ENCODE measurements around the gene RPS5.
"Not testable (repeated sequence)": the region's sequence is repeated elsewhere in the genome, so short reads cannot be mapped to it uniquely, and the experiment has no call there.

The RPS5 gene

GRCh38 chr19:58386576-58387337, at the start of gene RPS5:
Gene RPS5, plus strand, starts transcription at chr19:58387269. Its CDS starts 869 bp downstream, at chr19:58388138.
- Mint-ChIP-seq H3K27ac (peak within 1 kb of the TSS; percentile 97), H3K36me3 (ENCODE audit: low read depth) (peaks cover 44% of the 10 kb centered on the region), H3K27me3 (no peaks in the 10 kb centered on the region), H3K9me3 (no peaks in the 10 kb centered on the region), H3K4me3 (peak within 1 kb of the TSS; percentile 97), H3K4me1 (ENCODE audit: low read depth) (peaks cover 52% of the 10 kb centered on the region)

DNA sequence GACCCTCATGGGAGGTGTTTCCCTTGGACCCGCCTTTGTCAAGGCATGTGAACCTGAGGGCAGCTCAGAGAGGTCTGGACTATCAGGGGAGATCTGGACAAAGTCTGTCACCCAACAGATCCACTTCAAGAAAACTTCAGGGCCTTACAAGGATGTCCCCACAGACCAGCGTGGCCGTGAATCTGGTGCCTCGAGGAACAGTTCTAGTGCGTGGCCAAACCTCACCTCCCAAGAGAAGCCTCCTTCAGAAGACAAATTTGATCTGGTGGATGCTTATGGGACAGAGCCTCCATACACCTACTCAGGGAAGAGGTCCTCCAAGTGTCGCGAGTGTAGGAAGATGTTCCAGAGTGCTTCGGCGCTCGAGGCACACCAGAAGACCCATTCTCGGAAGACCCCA, 48.7 kb upstream of the RPS5 start:
- no peaks in the 10 kb centered on the region for H3K27me3 Mint-ChIP-seq
- H3K4me1 Mint-ChIP-seq (ENCODE audit: low read depth): no peaks in the 10 kb centered on the region
- no peak overlapping the region for H3K4me3 Mint-ChIP-seq
- H3K9me3 Mint-ChIP-seq: no peaks in the 10 kb centered on the region
- H3K36me3 Mint-ChIP-seq (ENCODE audit: low read depth): peaks cover 44% of the 10 kb centered on the region
- H3K27ac Mint-ChIP-seq: no peak overlapping the region

GRCh38 chr19:58338825-58339558, 48.1 kb upstream of the RPS5 start:
- H3K4me1 Mint-ChIP-seq (ENCODE audit: low read depth): no peaks in the 10 kb centered on the region
- H3K4me3 Mint-ChIP-seq: no peak overlapping the region
- H3K36me3 Mint-ChIP-seq (ENCODE audit: low read depth): peaks cover 44% of the 10 kb centered on the region
- H3K27ac Mint-ChIP-seq: no peak overlapping the region
- H3K9me3 Mint-ChIP-seq: no peaks in the 10 kb centered on the region
- H3K27me3 Mint-ChIP-seq: no peaks in the 10 kb centered on the region

DNA sequence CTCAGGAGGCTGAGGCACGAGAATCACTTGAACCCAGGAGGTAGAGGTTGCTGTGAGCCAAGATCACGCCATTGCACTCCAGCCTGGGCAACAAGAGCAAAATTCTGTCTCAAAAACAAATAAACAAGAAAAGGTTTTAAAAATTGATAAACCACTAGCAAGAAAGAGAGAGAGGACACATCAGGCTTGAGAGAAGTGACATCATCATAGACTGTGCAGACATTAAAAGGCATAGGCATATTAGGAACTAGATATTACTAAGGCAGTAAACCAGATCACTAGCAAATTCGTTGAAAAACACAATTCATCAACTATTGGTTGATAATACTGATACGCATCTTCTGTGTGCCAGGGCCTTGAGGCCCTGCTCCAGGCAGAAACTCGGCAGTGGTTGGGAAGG, 41.5 kb upstream of the RPS5 start:
- no peaks in the 10 kb centered on the region for H3K27me3 Mint-ChIP-seq
- peaks cover 29% of the 10 kb centered on the region for H3K4me1 Mint-ChIP-seq (ENCODE audit: low read depth)
- H3K4me3 Mint-ChIP-seq: peak overlapping the region; percentile 95
- H3K36me3 Mint-ChIP-seq (ENCODE audit: low read depth): peaks cover 23% of the 10 kb centered on the region
- no peaks in the 10 kb centered on the region for H3K9me3 Mint-ChIP-seq
- H3K27ac Mint-ChIP-seq: peak overlapping the region; percentile 23

DNA sequence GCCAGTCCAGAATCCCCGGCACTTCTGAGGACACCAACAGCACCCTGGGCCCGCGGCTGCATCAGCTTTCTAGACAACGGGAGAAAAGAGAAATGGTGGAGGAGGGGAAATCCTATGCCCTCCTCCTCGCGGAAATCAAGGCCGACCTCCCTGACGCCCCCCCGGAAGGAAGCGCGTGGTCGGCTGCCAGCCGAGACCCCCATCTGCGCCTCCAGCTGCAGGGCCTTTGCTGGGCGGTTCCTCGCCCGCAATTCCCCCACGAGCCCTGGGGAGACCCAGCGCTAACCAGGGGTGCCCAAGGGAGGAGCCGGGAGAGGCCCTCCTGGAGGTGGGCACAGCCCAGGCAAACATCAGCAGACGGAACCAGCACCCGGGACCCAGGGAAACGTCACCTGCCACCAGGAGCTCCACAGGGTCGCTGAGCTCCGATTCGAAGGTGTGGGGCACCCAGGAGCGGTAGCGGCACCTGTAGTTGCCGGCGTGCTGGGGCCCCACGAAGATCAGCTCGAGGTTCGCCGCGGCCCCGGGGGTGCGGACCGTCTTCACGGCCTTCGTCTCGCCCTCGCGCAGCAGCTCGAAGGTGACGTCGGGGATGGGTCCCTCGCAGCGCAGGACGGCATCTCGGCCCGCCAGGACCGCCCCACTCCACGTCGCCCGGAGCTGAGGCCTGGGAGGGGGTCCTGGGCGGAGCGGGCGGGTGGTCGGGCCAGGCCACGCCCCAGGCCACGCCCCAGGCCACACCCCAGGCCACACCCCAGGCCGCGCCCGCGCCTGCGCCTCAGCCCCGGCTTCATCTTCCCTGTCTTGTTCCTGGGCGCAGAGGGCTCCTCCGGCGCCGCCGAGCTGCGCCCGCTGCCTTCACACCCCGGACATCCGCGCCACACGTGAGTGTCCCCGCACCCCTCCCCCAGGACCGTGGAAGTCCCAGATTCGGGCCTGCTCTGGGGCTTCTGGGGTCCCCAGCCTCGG, 39.8 kb upstream of the RPS5 start:
- Mint-ChIP-seq H3K4me1 (ENCODE audit: low read depth) (peaks cover 29% of the 10 kb centered on the region), H3K9me3 (no peaks in the 10 kb centered on the region), H3K27ac (peak overlapping the region; percentile 91), H3K4me3 (peak overlapping the region; percentile 95), H3K27me3 (no peaks in the 10 kb centered on the region), H3K36me3 (ENCODE audit: low read depth) (peaks cover 13% of the 10 kb centered on the region)

DNA sequence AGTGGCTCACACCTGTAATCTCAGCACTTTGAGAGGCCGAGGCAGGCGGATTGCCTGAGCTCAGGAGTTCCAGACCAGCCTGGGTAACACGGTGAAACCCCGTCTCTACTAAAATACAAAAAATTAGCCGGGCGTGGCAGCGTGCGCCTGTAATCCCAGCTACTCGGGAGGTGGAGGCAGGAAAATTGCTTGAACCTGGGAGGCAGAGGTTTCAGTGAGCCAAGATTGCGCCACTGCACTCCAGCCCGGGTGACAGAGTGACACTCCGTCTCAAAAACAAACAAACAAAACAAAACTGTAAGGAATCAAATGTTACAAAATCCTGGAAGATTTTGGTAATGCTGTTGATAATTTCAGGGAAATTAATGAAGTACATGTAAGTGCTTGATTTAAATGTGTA, 39.0 kb upstream of the RPS5 start:
- H3K27me3 Mint-ChIP-seq; H3K36me3 Mint-ChIP-seq (ENCODE audit: low read depth); H3K9me3 Mint-ChIP-seq: not testable (repeated sequence)
- Mint-ChIP-seq H3K27ac (peak overlapping the region; percentile 91), H3K4me3 (peak overlapping the region; percentile 95), H3K4me1 (ENCODE audit: low read depth) (peaks cover 29% of the 10 kb centered on the region)

DNA sequence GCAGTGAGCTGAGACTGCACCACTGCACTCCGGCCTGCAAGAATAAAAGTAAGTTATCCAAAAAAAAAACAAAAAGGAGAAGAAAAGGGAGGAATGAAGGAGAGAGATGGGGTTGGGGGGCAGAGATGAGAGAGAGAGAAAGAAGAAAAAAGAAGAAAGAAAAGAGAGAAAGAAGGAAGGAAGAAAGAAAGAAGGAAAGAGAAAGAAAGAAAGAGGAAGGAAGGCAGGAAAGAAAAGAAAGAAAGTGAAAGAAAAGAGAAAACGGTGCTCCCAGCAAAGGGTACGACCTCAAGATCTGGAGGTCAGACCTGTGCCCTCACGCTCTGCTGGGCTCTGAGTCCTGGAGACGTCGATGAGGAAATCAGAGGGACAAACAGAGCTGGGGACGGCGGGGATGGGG, 37.5 kb upstream of the RPS5 start:
- no peaks in the 10 kb centered on the region for H3K9me3 Mint-ChIP-seq
- peak overlapping the region; percentile 55 for H3K27ac Mint-ChIP-seq
- H3K27me3 Mint-ChIP-seq: no peaks in the 10 kb centered on the region
- H3K36me3 Mint-ChIP-seq (ENCODE audit: low read depth): peaks cover 9% of the 10 kb centered on the region
- H3K4me1 Mint-ChIP-seq (ENCODE audit: low read depth): peaks cover 29% of the 10 kb centered on the region
- no peak overlapping the region for H3K4me3 Mint-ChIP-seq

DNA sequence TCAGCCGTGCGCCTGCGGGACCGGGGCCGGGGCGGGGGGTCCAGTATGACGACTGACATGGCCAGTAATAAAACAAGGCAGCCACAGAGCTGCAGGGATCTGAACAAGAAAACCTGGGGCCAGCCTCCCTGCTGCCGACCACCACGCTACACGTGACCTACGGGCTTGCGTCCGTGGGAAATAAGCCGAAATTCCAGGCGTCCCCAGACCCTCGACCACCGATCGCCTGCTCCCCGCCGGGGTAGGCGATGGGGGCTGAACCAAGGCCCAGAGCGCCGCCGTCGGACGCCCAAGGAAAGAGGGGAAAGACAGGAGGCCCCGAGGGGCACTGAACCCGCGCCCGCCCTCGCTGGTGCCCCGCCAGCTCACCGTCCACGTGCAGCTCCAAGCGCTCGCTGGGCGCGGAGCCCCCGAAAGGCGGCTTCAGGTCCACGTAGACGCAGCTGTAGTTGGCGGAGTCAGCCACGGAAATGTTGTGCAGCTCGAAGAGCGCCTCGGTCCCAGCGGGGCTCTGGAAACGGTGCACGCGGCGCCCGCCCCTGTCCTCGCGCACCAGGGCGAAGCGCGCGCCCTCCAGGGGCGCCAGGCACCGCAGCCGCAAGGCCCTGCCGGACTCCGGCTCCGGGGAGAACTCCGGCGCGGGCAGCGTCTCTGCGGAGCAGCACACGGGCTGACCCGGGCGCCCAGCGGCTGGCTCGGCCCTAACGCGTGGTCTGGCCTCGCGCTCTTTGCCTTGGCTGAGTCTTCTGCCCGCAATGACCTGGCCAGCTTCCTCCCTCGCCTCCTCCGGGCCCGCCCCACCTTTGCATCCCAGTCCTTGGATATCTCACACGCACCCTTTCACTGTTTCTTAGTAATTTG, 36.8 kb upstream of the RPS5 start:
- Mint-ChIP-seq H3K9me3 (no peaks in the 10 kb centered on the region), H3K36me3 (ENCODE audit: low read depth) (peaks cover 9% of the 10 kb centered on the region), H3K27ac (no peak overlapping the region), H3K4me3 (no peak overlapping the region), H3K4me1 (ENCODE audit: low read depth) (peaks cover 32% of the 10 kb centered on the region), H3K27me3 (no peaks in the 10 kb centered on the region)

GRCh38 chr19:58350871-58351557, 36.1 kb upstream of the RPS5 start:
- Mint-ChIP-seq H3K27ac (no peak overlapping the region), H3K9me3 (no peaks in the 10 kb centered on the region), H3K4me1 (ENCODE audit: low read depth) (peaks cover 30% of the 10 kb centered on the region), H3K36me3 (ENCODE audit: low read depth) (peaks cover 5% of the 10 kb centered on the region), H3K4me3 (no peak overlapping the region), H3K27me3 (no peaks in the 10 kb centered on the region)

DNA sequence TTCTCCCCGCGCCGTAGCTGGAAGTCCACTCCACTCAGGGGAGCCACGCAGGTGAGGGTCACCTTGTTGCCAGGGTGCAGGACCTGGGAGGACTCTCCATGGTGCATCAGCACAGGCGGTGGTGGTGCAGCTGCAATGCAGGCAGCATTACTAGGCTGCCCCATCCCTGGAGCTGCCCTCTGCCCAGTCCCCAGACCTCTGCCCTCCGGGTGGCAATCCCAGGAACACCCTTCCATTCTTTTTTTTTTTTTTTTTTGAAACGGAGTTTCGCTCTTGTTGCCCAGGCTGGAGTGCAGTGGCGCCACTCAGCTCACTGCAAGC, 35.6 kb upstream of the RPS5 start:
- H3K4me3 Mint-ChIP-seq: no peak overlapping the region
- H3K27me3 Mint-ChIP-seq: no peaks in the 10 kb centered on the region
- peaks cover 31% of the 10 kb centered on the region for H3K4me1 Mint-ChIP-seq (ENCODE audit: low read depth)
- no peaks in the 10 kb centered on the region for H3K9me3 Mint-ChIP-seq
- peaks cover 5% of the 10 kb centered on the region for H3K36me3 Mint-ChIP-seq (ENCODE audit: low read depth)
- no peak overlapping the region for H3K27ac Mint-ChIP-seq

GRCh38 chr19:58351990-58352755, 34.9 kb upstream of the RPS5 start:
- Mint-ChIP-seq H3K9me3 (no peaks in the 10 kb centered on the region), H3K4me3 (no peak overlapping the region), H3K27me3 (no peaks in the 10 kb centered on the region), H3K27ac (no peak overlapping the region), H3K4me1 (ENCODE audit: low read depth) (peaks cover 28% of the 10 kb centered on the region), H3K36me3 (ENCODE audit: low read depth) (peaks cover 5% of the 10 kb centered on the region)

- H3K4me3 Mint-ChIP-seq: no peak within 1 kb of the TSS
- no peak within 1 kb of the TSS for H3K27ac Mint-ChIP-seq
- H3K27me3 Mint-ChIP-seq: no peaks in the 10 kb centered on the region
- peaks cover 28% of the 10 kb centered on the region for H3K4me1 Mint-ChIP-seq (ENCODE audit: low read depth)
- no peaks in the 10 kb centered on the region for H3K9me3 Mint-ChIP-seq
- H3K36me3 Mint-ChIP-seq (ENCODE audit: low read depth): peaks cover 5% of the 10 kb centered on the region
Measured at GRCh38 chr19:58352760-58353671, 34.1 kb upstream of the RPS5 start, which contains the start of gene A1BG. Gene A1BG, minus strand, starts transcription at chr19:58353492. Its CDS starts 55 bp downstream, at chr19:58353437.
